SJCRH30 (cell line): Measurements from ENCODE around the gene ANKRA2. TPM values are rescaled to one million over a fixed set of nuclear protein-coding genes. Genes with fewer than 3 reads are reported as not detected.

Experiments used
- DNase-seq, 2 experiments: peaks; one replicate each; pipeline ENCODE4 v3.0.0-alpha.2; 2015 to 2020
- H3K27ac ChIP-seq: fragments of 250-450 bp; sonication (Bioruptor Pico); 2 replicates; pipeline ENCODE4 v1.5.1; 2020; ENCODE audit warnings: mild to moderate bottlenecking, moderate library complexity
- H3K27me3 ChIP-seq: fragments of 250-450 bp; sonication (Bioruptor Pico); 2 replicates; pipeline ENCODE4 v1.5.1; 2020; ENCODE audit warnings: mild to moderate bottlenecking, moderate library complexity
- H3K36me3 ChIP-seq: fragments of 250-450 bp; sonication (Bioruptor Pico); 2 replicates; pipeline ENCODE4 v1.5.1; 2020; ENCODE audit warnings: mild to moderate bottlenecking, moderate library complexity
- H3K4me1 ChIP-seq: fragments of 250-450 bp; sonication (Bioruptor Pico); 2 replicates; pipeline ENCODE4 v1.5.1; 2020; ENCODE audit warnings: mild to moderate bottlenecking, moderate library complexity
- H3K4me3 ChIP-seq: fragments of 250-450 bp; sonication (Bioruptor Pico); 2 replicates; pipeline ENCODE4 v1.5.1; 2020; ENCODE audit warnings: mild to moderate bottlenecking, moderate library complexity
- H3K9me3 ChIP-seq: fragments of 250-450 bp; sonication (Bioruptor Pico); replicated peaks from 2 replicates; pipeline ENCODE4 v1.5.1; 2020; ENCODE audit warnings: mild to moderate bottlenecking, moderate library complexity
- total RNA-seq: library from RNA; depleted of rRNA; stranded (reverse); fragments of >200 nt; shearing (Covaris generic); gene quantifications from 2 replicates; pipeline ENCODE4 v1.2.3, GENCODE V29; 2014

Gene ANKRA2
- total RNA-seq, 1 experiment from 2014 or later = 12.2 TPM

DNA sequence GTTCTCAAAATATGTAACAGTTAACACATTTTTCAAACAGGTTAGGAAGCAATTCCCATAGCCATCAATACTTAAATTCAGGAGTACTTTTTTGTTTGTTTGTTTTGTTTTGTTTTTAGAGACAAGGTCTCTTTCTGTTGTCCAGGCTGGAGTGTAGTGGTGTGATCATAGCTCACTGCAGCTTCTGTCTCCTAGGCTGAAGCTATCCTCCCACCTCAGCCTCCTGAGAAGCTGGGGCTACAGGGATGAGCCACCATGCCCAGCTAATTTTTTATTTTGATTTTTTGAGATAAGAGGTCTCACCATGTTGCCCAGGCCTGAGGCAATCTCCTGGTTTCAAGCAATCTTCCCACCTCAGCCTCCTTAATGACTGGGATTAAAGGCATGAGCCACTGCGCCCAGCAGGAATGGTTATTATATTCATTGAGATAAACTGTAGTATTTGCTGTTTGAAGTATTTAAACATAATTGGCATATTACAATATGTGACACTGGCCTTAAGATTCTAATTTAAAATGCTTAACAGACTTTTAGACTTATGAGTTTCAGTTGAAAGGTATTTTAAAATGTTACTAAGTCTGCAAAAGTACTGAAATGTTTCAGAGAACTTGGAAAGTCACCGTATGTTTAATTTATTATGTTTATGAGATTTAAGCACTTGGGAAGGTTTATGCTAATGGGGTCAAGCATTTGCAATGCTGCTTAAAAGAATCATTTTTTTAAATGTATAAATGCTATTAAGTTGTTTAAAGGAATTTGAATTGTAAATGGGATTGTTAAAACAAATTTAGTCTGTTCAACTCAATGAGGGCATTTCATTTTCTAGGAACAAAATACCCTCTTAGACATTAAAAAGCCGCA lies 17.1 kb upstream of the ANKRA2 start:
- H3K4me3 ChIP-seq = no peak overlapping the region
- H3K9me3 ChIP-seq = no peaks in the 10 kb centered on the region
- DNase-seq = no peak
- H3K27ac ChIP-seq = no peak overlapping the region
- H3K4me1 ChIP-seq = no peaks in the 10 kb centered on the region
- H3K36me3 ChIP-seq = peaks cover 53% of the 10 kb centered on the region
- no peaks in the 10 kb centered on the region for H3K27me3 ChIP-seq

DNA sequence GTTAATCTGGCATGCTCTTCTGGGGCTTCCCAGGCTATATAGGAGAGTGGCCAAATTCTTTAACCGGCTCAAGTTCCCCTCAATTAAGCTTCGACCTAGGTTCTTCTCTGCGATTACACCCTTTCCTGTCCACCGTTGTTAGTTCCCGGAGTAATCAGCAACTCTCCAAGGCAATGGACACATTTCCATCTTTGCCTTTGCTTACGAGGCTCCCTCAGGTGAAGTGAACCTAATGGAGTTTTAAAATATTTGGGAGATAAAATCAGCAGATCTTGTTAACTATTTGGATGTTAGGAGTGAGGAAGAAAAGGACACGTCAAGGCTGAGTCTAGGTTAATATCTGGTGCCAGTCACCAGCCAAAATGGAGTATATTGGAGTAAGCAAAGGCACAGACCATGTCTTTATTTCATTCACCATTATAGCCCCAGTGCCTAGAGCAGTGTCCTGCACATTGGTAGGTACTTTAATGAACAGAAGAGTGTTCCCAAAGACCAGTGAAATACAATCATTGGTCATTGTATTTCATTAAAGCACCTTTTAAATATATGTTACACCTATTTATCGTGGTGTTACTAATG lies 619 bp upstream of the ANKRA2 start:
- DNase-seq = no peak
- H3K9me3 ChIP-seq = no peaks in the 10 kb centered on the region
- H3K4me1 ChIP-seq = peaks cover 3% of the 10 kb centered on the region; the same call in 1 of the 2 replicates
- peak overlapping the region; percentile 68 for H3K27ac ChIP-seq
- H3K4me3 ChIP-seq = peak overlapping the region; percentile 91
- H3K36me3 ChIP-seq = peaks cover 24% of the 10 kb centered on the region
- H3K27me3 ChIP-seq = no peaks in the 10 kb centered on the region

DNA sequence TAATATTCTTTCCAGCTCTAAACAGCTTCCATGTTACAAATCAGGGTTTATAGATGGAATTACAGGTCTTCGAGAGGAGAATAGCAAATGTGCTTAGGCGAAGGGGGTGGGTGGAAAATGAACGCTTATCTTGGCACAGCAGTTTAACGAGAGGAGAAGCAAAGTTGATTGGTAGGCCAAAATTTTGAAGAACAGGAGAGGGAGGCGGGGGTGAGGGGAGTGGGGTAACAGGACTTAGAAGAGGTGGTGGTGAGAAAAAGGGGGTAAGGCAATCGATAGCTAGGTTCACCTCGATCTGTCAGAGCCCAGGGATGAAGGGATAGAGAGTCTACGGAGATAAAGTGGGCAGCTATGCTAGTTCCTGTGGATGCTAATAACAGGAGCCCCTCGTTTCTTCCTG lies 764 bp downstream of the ANKRA2 start:
- Histone ChIP-seq H3K4me3 (peak overlapping the region; percentile 91), H3K27me3 (no peaks in the 10 kb centered on the region), H3K27ac (peak overlapping the region; percentile 68), H3K36me3 (peaks cover 10% of the 10 kb centered on the region), H3K9me3 (no peaks in the 10 kb centered on the region), H3K4me1 (peaks cover 3% of the 10 kb centered on the region; the same call in 1 of the 2 replicates)
- DNase-seq = peak in 1 of 2 experiments; percentile 24

DNA sequence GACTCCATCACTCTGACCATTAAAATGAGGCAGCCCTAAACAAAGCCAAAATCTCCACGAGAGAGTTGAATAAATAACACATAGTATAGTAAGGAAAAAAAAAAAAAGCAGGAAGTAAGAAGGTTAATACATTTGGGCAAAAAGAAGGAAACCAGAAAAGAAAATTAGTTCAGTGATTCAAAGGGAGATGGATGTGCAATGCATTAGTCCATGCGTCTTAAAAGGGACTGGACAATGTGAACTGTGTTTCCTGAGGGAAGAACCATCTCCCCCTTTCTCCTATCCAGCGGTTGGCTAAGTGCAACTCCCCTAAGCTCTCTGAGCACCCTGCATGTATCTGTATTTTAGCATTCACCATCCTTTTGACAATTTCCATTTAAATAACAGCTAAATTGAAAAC lies 1.4 kb downstream of the ANKRA2 start:
- peaks cover 4% of the 10 kb centered on the region for H3K36me3 ChIP-seq

DNA sequence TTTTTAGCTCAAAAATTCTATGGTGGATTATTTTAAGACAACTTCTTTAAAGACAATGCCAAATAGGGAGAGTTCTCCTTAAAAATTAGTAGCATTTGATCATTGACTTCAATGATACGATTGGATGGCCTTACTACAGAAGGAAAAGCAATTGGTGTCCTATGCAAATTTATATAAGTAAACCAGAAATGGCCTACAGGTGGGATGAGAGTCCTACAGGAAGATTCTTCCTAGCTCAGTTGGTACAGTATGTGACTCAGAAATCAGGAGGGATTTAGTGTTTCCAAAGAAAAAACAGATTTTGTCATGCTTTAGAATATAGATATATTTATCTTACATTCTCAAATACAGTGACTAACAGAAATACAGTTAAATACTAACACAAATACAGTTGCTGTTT lies 6.5 kb downstream of the ANKRA2 start:
- no peak for DNase-seq
- Histone ChIP-seq H3K4me3 (no peak overlapping the region), H3K4me1 (no peaks in the 10 kb centered on the region), H3K27me3 (no peaks in the 10 kb centered on the region), H3K27ac (no peak overlapping the region), H3K9me3 (no peaks in the 10 kb centered on the region), H3K36me3 (no peaks in the 10 kb centered on the region; the same call in none of the 2 replicates)

More for the DNA sequence above, 1.4 kb downstream of the ANKRA2 start:
- peaks cover 3% of the 10 kb centered on the region; the same call in 1 of the 2 replicates for H3K4me1 ChIP-seq
- H3K27ac ChIP-seq = no peak overlapping the region; the same call in 1 of the 2 replicates
- H3K27me3 ChIP-seq = no peaks in the 10 kb centered on the region
- H3K4me3 ChIP-seq = peak overlapping the region; percentile 91
- no peaks in the 10 kb centered on the region for H3K9me3 ChIP-seq
- peak in 1 of 2 experiments; percentile 9 for DNase-seq

DNA sequence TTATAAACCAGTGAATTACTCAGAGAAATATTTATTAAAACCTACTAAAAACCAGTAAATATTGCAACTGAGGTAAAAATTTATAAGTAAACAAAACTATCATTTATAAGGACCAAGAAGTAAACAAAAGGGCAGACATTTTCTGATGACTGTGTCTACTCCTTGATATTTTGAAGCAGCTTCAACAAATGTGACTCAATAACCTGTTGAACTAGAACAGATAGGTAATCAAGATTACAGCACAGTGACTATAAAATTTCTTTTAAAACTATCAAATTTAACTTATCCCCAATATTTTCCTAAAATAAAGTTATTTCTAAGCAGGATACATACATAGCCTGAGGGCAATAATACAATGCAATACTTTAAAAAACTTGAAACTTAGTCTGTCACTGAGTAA lies 12.8 kb downstream of the ANKRA2 start:
- DNase-seq = no peak
- peaks cover 4% of the 10 kb centered on the region; the same call in 1 of the 2 replicates for H3K36me3 ChIP-seq
- no peak overlapping the region for H3K27ac ChIP-seq
- H3K27me3 ChIP-seq = no peaks in the 10 kb centered on the region
- H3K4me1 ChIP-seq = no peaks in the 10 kb centered on the region
- H3K4me3 ChIP-seq = no peak overlapping the region
- H3K9me3 ChIP-seq = no peaks in the 10 kb centered on the region

DNA sequence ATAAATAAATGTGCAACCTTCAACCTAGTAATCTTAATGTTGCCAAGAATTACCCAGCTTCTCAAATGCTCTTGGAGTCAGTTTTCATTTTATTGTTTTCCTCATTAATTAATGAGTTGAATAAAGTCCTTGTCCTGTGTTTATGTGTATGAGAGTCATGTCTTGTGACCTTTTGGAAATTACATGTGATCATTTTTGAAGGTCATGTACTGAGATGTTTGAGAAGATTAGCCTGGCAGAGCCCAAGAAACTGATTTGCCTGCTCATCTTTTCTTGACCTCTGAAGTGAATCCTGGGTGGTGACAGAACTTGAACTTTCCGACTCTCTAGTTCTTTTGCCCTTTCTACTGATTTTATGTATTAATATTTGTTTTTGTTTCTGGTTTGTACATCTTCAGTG lies 15.4 kb downstream of the ANKRA2 start:
- no peaks in the 10 kb centered on the region for H3K4me1 ChIP-seq

DNA sequence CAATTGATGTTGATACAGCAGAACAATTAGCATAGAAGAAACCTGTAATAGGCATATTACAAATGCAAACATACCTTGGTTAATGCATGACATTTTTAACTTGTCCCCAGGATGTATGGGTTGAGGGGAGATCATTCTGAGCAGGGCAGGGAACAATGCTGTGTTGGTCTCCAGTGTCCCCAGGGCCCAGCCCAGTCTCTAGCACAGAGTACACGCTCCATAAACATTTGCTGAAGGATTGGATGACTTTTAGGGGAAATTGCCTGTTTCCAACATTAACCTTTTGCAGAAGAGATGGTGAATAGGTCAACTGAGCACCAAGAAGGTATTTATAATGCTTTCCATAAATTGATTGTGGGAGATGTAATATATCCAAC lies 20.0 kb downstream of the ANKRA2 start:
- Histone ChIP-seq H3K27me3 (no peaks in the 10 kb centered on the region), H3K27ac (no peak overlapping the region), H3K36me3 (no peaks in the 10 kb centered on the region), H3K4me3 (no peak overlapping the region), H3K4me1 (no peaks in the 10 kb centered on the region), H3K9me3 (no peaks in the 10 kb centered on the region)
- DNase-seq = no peak

More for the DNA sequence above, 15.4 kb downstream of the ANKRA2 start:
- H3K9me3 ChIP-seq = no peaks in the 10 kb centered on the region
- no peaks in the 10 kb centered on the region for H3K27me3 ChIP-seq
- no peak overlapping the region for H3K4me3 ChIP-seq
- DNase-seq = no peak
- H3K27ac ChIP-seq = no peak overlapping the region
- peaks cover 4% of the 10 kb centered on the region; the same call in 1 of the 2 replicates for H3K36me3 ChIP-seq

DNA sequence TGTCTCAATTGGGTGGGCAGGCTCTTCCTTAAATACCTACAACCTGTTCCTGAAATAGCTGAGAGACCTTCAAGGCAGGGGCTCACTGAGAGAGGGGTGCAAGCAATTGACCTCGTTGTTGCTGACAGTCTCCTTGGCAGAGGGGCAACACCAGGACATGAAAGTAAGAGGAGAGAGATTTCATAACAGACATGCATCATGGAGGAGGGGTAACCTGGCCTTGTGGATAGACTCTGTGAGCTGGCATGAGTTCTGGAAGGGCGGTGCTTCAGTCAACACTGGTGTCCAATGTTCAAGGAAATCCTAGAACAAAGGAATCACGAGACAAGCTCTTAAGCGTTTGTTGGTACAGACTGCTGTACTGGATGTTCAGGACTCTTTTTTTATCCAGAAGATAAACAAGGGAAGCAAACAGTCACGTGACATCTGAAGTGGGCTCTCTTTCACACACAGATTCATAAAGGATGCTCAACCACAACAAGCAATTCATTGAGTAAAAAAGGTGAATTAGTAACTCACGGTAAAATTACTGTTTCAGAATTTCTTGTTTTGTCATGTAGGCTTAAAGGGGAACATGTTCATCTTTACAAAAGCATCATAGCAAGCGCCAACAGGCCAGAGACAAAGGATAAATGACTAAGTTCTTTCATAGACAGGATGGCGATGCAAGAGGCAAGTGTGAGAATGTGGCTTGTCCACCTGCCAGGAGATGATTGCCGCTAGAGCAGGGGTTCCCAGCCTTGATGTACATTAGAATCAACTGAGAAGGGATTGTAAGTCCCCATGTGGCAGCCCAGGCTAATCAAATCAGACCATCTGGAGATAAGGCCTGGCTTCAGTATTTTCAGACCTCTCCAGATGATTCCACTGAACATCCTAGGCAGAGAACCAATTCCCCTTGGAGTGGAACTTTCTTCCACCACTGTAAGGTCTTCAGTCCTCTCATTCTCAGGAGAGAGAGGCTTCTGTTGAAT lies 20.7 kb downstream of the ANKRA2 start:
- no peak for DNase-seq
- H3K9me3 ChIP-seq = no peaks in the 10 kb centered on the region
- H3K27ac ChIP-seq = no peak overlapping the region
- no peaks in the 10 kb centered on the region for H3K4me1 ChIP-seq
- no peak overlapping the region for H3K4me3 ChIP-seq
- H3K27me3 ChIP-seq = no peaks in the 10 kb centered on the region
- H3K36me3 ChIP-seq = no peaks in the 10 kb centered on the region

DNA sequence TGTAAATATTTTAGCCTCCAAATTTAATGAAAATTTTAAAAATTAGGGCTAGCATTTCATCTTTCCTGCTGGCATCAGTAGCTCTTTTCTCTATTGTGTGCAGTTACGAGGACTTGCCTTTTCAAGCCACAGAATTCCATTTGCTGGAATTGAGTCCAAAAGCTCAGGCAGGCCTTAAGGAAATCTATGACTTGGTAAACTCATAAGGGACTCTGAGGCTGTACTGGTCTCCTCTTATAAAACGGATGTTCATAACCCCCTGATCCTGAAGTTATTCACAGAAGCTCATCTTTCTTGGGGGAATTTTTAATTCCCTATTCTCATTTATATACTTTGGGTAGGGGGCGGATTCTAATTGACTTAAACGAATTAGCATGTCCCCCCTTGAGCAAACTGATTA lies 23.4 kb downstream of the ANKRA2 start:
- no peak for DNase-seq
- H3K9me3 ChIP-seq = no peaks in the 10 kb centered on the region
- H3K4me3 ChIP-seq = peak overlapping the region; percentile 10; the same call in 1 of the 2 replicates
- no peaks in the 10 kb centered on the region for H3K36me3 ChIP-seq
- no peak overlapping the region for H3K27ac ChIP-seq
- no peaks in the 10 kb centered on the region for H3K27me3 ChIP-seq
- no peaks in the 10 kb centered on the region for H3K4me1 ChIP-seq

DNA sequence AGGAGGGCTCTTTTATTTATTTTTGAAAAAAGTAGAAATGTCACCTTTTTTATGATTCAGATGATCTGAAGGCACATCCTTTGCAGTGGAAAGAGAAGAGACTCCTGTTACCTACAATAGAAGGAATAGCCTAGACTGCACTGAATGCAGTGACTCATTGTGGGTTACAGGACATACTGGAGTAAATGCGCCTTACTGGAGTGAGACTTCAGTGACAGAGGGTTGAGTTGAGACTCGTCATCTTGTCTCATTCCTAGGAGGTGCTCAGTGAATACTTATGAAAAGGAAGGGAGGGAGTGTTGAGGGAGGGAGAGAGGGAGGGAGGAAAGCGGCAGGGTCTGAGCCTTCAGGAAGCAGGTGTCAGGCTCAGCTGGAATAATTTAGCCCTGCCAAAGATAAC lies 25.2 kb downstream of the ANKRA2 start:
- Histone ChIP-seq H3K4me3 (no peak overlapping the region), H3K9me3 (no peaks in the 10 kb centered on the region), H3K36me3 (no peaks in the 10 kb centered on the region), H3K27me3 (no peaks in the 10 kb centered on the region), H3K27ac (no peak overlapping the region), H3K4me1 (no peaks in the 10 kb centered on the region)
- DNase-seq = no peak

DNA sequence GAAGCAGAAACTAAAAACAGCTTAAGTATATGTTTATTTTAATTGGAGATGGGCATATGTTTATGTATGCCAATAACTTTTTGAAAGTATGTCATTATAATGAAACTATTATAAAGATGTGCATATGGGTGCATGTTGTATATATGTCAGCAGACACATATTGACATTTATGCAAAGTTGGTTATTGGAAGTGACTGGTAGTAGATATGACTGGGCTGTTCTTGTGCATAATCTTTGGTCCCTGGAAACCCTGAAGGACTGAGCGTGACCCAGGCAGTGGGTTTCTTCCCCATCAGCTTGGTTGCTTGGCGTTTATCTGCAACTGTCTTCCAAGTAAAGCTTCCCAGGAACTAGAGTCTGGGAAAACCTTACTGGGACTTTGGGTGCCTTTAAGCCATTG lies 25.7 kb downstream of the ANKRA2 start:
- H3K4me3 ChIP-seq = no peak overlapping the region
- H3K27me3 ChIP-seq = no peaks in the 10 kb centered on the region
- H3K36me3 ChIP-seq = no peaks in the 10 kb centered on the region
- DNase-seq = no peak
- H3K4me1 ChIP-seq = no peaks in the 10 kb centered on the region
- no peaks in the 10 kb centered on the region for H3K9me3 ChIP-seq
- H3K27ac ChIP-seq = no peak overlapping the region

DNA sequence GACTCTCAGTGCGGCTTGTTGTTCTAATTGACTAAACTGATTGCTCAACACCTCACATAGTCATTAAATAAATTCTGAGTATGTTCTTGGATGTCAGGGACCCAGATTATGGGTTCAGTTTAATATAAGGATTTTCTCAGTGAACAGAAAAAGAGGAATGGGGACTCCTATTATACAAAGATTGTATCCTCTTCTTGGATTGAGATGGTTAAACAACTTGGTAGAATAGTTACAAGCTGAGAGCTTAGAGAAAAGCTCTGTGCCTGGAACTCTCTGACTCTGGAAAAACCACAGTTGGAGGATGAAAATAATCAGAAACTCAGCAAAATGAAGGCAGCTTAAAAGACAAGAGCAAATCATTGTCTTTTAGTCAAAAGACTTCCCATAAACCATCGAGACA lies 30.5 kb downstream of the ANKRA2 start:
- no peak overlapping the region for H3K27ac ChIP-seq
- H3K27me3 ChIP-seq = no peaks in the 10 kb centered on the region
- no peaks in the 10 kb centered on the region for H3K36me3 ChIP-seq
- H3K9me3 ChIP-seq = no peaks in the 10 kb centered on the region
- no peak overlapping the region for H3K4me3 ChIP-seq
- no peaks in the 10 kb centered on the region for H3K4me1 ChIP-seq
- DNase-seq = no peak

DNA sequence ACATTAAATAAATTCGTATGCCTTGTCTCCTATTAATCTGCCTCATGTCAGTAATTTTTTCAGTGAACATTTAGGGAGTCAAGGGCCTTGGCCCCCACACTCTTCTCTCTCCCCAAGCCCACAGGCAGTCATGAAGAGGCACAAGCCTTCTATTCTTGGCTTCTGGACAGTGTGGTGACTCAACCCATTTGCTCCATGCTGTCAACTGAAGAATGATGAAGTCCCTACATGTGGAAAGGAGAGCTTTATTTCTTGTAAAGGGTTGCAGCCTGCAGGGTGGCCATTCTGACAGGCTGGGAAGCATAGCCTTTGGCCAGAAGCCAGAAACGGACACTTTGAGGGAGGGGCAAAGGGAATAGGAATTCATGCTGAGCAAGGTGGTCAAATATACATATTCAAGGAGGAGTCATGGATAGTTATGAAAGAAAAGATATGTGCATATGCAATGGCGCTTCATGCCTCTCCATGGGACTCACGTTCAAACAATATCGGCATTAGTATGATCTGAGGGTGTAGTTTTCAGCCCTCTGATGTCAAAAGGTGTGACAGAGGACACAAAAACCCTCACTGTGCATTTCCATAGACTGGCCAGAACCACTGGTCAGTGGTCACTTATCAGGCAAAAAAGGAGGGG lies 31.3 kb downstream of the ANKRA2 start:
- no peak for DNase-seq
- Histone ChIP-seq H3K27me3 (no peaks in the 10 kb centered on the region), H3K4me3 (no peak overlapping the region), H3K9me3 (no peaks in the 10 kb centered on the region), H3K36me3 (no peaks in the 10 kb centered on the region), H3K27ac (no peak overlapping the region), H3K4me1 (no peaks in the 10 kb centered on the region)
